G401 (cell line): ENCODE measurements around the gene KIAA0319L. TPM values are rescaled to one million over a fixed set of nuclear protein-coding genes. Genes with fewer than 3 reads are reported as not detected.
A peak's percentile ranks its signal among the peaks of the same experiment; 100 is the strongest.

Experiments
- DNase-seq: peaks from one replicate; pipeline ENCODE4 v3.0.0-alpha.2; 2015; ENCODE audit warnings: low spot score
- in situ Hi-C: cut with HindIII; loops from 2 replicates; pipeline ENCODE4 v1.10.0; 2016; ENCODE audit warnings: low sequenced_read_pairs, mixed read lengths
- total RNA-seq: library from RNA; depleted of rRNA; stranded (reverse); fragments of >200 nt; shearing (Covaris generic); gene quantifications from 2 replicates; pipeline ENCODE4 v1.2.3, GENCODE V29; 2014; rRNA removed

The KIAA0319L gene
- total RNA-seq, 1 experiment from 2014 or later, result 31.1 TPM

DNA sequence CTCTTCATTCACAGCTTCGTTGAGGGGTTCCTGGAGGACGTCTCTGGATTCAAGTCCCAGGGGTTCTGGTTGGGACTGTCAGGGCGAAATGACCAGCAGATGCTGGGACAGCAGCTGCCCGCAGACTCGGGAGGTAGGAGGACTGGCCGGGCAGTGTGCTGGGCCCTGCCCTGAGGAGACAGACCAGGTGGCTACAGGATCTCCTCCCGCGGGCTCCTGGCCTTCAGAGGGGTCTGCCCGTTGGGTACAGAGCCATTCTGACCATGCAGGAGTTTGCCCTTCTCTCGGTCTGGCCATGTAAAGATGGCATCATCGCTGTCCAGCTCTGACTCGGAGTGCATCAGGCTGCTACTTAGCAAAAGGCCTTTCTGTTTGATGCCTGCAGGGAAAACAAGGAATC is 122.5 kb downstream of the KIAA0319L start:
- no peak for DNase-seq
- in situ Hi-C loops, result no loop called here

DNA sequence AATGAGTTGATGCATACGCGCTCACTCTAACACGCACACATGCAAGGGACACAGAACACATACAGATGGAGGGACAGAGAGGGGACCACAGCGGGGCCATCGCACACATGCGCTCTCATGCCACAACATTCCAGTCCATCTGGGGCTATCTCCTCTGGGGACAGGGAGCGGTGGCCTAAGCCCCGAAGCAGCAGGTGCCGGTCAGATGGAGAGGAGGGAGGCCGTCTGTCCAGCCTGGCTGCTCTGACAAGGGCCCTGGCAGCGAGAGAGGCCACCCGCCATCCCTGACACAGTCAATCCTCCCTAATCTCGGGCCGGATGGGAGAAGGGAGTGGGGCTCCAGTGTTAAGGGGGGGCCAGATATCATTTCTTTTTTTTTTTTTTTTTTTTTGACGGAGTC is 123.5 kb downstream of the KIAA0319L start:
- in situ Hi-C loops, result no loop called here
- peak; percentile 3 for DNase-seq

DNA sequence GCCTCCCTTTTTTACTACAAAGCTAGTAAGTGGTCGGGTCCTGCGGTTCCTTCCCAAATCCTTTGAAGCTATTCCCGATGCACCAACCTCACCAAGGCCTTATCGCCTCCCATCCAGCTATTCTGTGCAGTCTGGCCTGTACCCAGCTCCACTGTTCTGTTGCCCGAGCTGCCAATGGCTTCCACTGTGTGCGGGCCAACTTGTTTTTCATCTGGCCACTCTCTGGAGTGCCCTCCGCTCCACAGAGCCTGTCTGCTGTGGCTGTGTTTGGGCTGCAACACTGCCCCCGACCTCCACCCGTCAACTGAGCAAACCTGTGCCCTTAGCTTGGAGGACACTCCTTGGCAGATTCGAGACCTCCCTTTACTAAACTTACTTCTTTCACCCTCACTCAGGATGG is 125.0 kb downstream of the KIAA0319L start:
- in situ Hi-C loops, result no loop called here
- DNase-seq, result no peak

DNA sequence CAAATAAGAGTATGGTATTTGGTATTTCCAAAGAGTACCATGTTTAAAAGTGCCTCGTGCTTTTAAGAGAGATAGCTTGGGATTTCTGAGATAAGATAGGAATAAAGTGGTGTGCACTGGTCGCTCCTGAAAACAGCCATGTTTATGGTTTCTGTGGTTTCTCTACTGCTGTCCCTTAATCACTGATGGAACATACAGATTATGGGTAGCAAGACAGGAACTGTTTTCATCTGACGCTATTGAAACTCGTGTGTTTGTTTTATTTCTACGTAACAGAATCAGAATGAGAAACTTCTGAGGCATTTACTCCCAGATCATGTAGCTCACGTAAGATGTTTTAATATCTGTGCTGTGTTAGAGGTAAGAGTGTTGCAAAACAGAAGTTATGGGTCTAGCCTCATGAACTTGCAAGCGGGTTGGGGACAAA is 126.0 kb downstream of the KIAA0319L start:
- no peak for DNase-seq
- in situ Hi-C loops, result no loop called here

DNA sequence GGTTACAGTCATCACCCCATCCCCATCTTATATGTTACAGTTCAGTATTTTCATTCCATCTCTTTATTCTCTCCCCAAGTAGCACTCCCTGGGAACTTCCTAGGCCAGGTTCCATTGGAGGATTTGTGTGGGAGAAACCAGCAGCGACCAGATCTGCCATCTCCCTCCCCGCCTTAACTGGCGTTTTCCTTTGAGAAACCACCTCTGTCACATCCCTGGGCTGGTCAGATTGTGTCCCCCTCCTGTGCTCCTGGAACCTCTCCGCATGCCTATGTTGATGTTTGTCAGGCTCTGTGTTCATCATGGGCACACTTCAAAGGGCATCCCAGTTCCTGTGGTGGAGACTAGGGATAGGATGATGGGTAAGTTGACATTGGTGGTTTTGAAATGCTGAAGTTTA is 126.4 kb downstream of the KIAA0319L start:
- in situ Hi-C loops, result no loop called here

DNA sequence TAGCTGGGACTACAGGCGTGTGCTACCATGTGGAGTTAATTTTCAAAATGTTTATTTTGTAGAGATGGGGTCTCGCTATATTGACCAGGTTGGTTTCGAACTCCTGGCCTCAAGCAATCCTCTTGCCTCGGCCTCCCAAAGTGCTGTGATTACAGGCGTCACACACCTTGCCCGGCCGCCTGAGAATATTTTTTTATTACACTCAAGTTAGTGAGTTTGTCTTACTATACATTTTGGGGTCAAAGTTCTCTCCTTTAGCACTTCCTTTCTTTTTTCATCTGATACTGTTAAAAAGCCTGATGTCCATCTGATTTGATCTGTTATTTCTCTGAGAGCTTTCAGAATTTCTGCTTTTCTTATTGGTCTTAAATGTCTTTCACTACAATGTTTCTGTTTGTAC is 128.8 kb downstream of the KIAA0319L start:
- in situ Hi-C loops, result no loop called here
- no peak for DNase-seq

More for the DNA sequence above, 126.4 kb downstream of the KIAA0319L start:
- no peak for DNase-seq

DNA sequence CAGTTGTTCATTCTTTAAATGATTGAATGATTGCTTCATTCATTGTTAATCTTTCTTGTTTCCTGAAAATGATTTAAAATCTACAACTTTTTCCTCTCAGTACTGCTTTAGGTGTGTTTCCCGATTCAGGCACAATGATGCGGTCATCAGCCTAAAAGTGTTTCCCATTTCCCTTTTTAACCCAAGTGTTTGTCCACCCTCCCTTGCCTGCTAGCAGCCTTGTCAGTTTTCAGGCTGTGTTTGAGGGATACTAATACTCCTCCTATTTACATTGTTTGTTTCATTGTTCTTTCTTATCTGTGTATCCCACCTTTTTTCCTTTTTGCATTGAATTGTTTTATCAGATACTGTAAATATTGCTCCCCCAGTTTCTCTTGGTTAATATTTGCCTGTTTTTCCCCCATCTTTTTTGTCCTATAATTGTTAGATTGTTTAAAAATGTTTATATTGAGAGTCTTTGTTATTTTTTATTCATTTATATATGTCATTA is 131.1 kb downstream of the KIAA0319L start:
- in situ Hi-C loops, result no loop called here
- DNase-seq, result no peak

DNA sequence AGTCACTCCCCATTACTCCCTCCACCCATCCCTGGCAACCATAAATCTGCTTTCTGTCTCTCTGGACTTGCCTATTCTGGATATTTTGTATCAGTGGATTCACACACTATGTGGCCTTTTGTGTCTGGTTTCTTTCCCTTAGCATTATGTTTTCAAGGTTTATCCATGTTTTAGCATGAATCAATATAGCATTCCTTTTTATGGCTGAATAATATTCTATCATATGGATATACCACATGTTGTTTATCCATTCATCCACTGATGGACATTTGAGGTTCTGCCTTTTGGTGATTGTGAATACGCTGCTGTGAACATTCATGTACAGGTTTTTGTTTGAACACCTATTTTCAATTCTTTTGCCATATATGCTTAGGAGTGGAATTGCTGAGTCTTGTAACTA is 148.3 kb downstream of the KIAA0319L start:
- no peak for DNase-seq
- in situ Hi-C loops, result no loop called here

DNA sequence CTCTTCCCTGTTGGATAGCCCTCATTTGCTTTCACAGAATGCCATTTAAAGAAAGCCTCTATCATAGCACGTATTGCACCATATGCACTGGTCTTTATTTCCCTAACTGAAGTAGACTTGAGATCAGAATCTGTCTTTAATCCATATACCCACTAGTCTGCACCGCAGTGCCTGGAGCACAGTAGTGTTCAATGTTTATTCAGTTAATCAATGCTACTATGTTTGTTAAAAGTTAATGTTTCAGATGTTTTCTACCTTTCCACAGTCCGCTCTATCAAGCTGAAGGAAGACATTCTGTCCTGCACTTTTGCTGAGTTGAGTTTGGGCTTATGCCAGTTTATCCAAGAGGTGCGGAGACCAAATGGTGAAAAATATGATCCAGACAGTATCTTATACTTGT is 149.5 kb downstream of the KIAA0319L start:
- DNase-seq, result no peak
- in situ Hi-C loops, result no loop called here

DNA sequence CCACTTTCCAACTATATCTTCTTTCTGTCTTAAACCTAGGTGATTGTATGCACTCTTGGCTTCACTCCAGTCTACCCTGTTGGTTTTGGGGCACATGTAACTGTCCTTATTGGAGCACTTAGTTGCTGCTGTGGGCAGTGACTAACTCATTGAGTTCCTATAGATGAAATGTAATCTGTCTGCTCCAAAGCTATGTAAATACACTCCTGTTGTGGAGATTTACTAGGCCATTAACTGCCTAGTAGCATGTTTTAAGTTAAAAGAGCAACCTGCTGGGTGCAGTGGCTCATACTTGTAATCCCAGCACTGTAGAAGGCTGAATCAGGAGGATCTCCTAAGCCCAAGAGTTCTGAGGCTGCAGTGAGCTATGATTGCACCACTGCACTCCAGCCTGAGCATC is 151.1 kb downstream of the KIAA0319L start:
- in situ Hi-C loops, result no loop called here
- no peak for DNase-seq

DNA sequence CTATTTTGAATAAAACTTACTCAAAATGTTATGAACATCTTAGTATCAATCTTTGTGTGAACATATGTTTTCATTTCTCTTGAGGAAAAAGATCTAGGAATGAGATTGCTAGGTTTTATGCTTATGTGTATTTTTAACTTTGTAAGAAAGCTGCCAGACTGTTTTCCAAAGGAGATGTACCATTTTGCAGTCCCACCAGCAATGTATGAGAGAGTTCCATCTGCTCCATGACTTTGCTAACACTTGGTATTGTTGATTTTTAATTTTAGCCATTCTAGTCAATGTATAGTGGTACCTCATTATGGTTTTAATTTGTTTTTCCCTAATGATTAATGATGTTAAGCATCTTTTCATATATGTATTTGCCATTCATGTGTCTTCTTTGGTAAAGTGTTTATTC is 156.2 kb downstream of the KIAA0319L start:
- in situ Hi-C loops, result no loop called here
- no peak for DNase-seq

DNA sequence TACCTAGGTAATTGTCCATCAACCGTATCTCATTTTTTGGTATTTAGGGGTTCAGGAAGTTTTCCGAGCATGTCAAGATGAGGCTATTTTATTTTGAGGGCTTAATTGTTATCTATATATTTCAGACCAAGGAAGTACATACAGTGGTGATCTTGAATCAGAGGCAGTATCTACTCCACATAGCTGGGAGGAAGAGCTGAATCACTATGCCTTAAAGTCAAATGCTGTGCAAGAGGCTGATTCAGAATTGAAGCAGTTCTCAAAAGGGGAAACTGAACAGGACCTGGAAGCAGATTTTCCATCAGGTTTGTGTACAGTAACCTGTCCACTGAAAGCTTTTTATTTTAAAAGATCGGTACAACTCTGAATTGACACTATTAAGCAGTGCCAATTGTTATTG is 158.5 kb downstream of the KIAA0319L start:
- in situ Hi-C loops, result no loop called here
- DNase-seq, result no peak

DNA sequence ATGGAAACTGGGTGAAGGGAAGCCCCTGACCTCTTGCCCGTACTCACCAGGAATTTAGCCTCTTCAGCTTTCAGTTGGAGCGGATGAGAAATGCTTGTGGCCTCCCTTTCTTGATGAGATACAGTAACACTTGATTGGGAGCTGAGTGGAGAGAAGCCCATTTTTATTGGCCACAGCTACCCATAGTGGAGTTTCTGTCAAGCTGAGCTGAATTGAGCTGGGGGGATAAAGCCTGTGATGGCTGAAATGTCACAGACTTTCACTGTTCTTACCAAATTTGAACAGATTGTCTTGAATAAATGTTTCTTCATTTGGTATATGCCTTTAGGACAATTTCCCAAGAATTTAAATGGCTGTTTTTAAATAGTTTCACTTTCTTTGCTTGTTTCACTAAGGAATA is 162.8 kb downstream of the KIAA0319L start:
- in situ Hi-C loops, result no loop called here

DNA sequence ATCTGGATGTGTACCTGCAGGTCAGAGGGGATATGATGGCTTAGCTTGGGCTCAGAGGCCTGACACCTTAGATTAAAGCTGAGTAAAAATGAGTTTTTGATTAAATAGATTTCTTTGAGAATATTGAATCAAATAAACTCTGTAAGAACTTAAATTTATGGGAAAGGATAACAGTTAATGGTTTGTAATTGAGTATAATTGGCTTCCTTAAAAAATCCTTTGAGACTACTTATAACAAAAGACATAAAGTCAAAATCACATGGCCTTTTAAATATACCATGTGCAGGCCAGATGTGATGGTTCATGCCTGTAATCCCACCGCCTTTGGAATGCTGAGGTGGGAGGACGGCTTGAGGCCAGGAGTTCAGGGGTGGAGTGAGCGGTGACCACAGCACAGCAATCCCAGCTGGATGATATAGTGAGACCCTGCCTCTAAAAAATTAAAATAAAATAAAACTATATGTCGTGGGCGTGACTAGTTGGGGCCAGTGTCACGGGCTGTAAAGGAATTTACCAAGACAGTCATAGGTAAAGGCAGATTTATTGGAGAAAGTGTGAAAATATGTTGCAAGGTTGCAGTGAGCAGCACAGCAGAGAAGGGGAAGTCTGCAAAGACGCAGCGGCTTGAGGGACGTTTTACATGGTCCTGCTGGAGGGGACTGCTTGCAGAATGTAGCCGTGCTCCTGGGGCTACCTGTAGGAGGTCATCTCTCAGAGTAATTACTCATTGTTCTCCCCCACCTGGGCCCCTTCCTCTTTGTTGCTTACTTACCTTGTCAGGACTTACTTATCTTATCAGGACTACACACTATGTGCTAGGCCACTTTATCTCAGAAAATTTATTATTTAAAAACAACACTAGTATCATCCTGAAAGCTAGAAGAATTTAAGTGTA is 166.4 kb downstream of the KIAA0319L start:
- in situ Hi-C loops, result no loop called here
- DNase-seq, result no peak

More for the DNA sequence above, 162.8 kb downstream of the KIAA0319L start:
- no peak for DNase-seq

DNA sequence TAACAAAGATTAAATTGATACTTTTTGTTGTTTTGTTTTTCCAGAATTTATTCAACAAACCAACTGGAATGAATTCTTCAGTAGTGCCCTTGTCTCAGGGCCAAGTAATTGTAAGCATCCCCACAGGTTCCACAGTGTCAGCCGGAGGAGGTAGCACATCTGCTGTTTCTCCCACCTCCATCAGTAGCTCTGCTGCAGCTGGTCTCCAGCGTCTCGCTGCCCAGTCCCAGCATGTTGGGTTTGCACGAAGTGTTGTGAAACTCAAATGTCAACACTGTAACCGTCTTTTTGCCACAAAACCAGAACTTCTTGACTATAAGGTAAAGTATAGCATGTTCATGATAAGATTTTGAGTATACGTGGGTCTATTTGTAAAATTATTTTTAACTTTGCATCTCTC is 170.2 kb downstream of the KIAA0319L start:
- DNase-seq, result no peak

DNA sequence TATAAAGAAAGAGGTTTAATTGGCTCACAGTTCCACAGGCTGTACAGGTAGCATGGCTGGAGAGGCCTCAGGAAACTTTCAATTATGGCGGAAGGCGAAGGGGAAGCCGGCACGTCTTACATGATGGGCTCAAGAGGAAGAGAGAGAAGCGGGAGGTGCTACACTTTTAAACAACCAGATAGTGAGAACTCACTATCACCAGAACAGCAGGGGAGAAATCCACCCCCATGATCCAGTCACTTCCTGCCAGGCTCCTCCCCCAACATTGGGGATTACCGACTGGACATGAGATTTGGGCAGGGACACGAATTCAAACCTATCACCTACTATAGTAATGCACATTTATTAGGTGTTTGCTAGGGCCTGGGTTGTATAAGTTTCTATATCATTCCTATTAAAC is 170.9 kb downstream of the KIAA0319L start:
- DNase-seq, result no peak
- in situ Hi-C loops, result no loop called here

More for the DNA sequence above, 170.2 kb downstream of the KIAA0319L start:
- in situ Hi-C loops, result no loop called here

Other genes with a start within 250 kb of the KIAA0319L start
- gene NCDN, start 396 bp upstream of the KIAA0319L start, total RNA-seq, result 19.2 and 28.3 TPM in 2 replicates
- not detected in 2 replicates for gene TFAP2E, start 15.9 kb upstream of the KIAA0319L start, total RNA-seq
- gene PSMB2, start 84.1 kb upstream of the KIAA0319L start, total RNA-seq, result 99.8 and 124 TPM in 2 replicates
- gene C1orf216, start 161.5 kb upstream of the KIAA0319L start, total RNA-seq, result 18.0 and 18.4 TPM in 2 replicates
- 14.3 and 25.1 TPM in 2 replicates for gene CLSPN, start 212.6 kb upstream of the KIAA0319L start, total RNA-seq